Chondrocyte (in vitro differentiated cells): ENCODE results near the gene SLC22A3. TPM values are rescaled to one million over a fixed set of nuclear protein-coding genes. Genes with fewer than 3 reads are reported as not detected.
"Not testable (repeated sequence)": the region's sequence is repeated elsewhere in the genome, so short reads cannot be mapped to it uniquely, and the experiment has no call there.

Source experiments
- DNase-seq: peaks from one replicate; pipeline ENCODE4 v3.0.0; 2021; ENCODE audit warnings: mixed read lengths, low spot score
- H3K27ac Mint-ChIP-seq: one replicate; pipeline ENCODE4 v1.8.0; 2021; ENCODE audit warnings: mild to moderate bottlenecking, moderate library complexity, mixed read lengths; ENCODE audit not compliant: unreplicated experiment
- H3K27me3 Mint-ChIP-seq: 2 replicates; pipeline ENCODE4 v1.8.0; 2021; ENCODE audit warnings: low read depth, mixed read lengths
- H3K36me3 Mint-ChIP-seq: 2 replicates; pipeline ENCODE4 v1.8.0; 2021; ENCODE audit warnings: low read depth, mixed read lengths
- H3K4me1 Mint-ChIP-seq: 2 replicates; pipeline ENCODE4 v1.8.0; 2021; ENCODE audit warnings: low read depth, mild to moderate bottlenecking, mixed read lengths
- H3K4me3 Mint-ChIP-seq: one replicate; pipeline ENCODE4 v1.8.0; 2021; ENCODE audit warnings: mild to moderate bottlenecking, moderate library complexity, mixed read lengths; ENCODE audit not compliant: unreplicated experiment
- H3K9me3 Mint-ChIP-seq: 2 replicates; pipeline ENCODE4 v1.8.0; 2021; ENCODE audit warnings: low read depth, mixed read lengths
- CTCF ChIP-seq: fragments of 200-600 bp; sonication (generic); IDR thresholded peaks from 2 replicates; pipeline ENCODE4 v1.5.0; 2021; ENCODE audit warnings: antibody characterized with exemption, mild to moderate bottlenecking, moderate library complexity
- total RNA-seq: library from RNA; stranded (reverse); gene quantifications from 3 replicates; pipeline ENCODE4 v1.2.1, GENCODE V29; 2021

The SLC22A3 gene
- total RNA-seq, 1 donor from 2014 or later = 1.6 TPM

GRCh38 chr6:160362556-160362955 is 14.4 kb downstream of the SLC22A3 start:
- H3K36me3 Mint-ChIP-seq = no peaks in the 10 kb centered on the region
- no peak for TF ChIP-seq CTCF
- no peaks in the 10 kb centered on the region for H3K4me1 Mint-ChIP-seq
- H3K4me3 Mint-ChIP-seq = no peak overlapping the region
- H3K27me3 Mint-ChIP-seq = peaks cover 21% of the 10 kb centered on the region
- H3K9me3 Mint-ChIP-seq = no peaks in the 10 kb centered on the region
- H3K27ac Mint-ChIP-seq = no peak overlapping the region
- DNase-seq = no peak

- Mint-ChIP-seq H3K27ac (no peak overlapping the region), H3K27me3 (peaks cover 16% of the 10 kb centered on the region), H3K36me3 (no peaks in the 10 kb centered on the region), H3K4me3 (no peak overlapping the region), H3K9me3 (no peaks in the 10 kb centered on the region), H3K4me1 (no peaks in the 10 kb centered on the region)
- TF ChIP-seq CTCF = no peak
- DNase-seq = peak; percentile 74
These were observed 15.1 kb downstream of the SLC22A3 start for GRCh38 chr6:160363016-160363996.

- no peak for DNase-seq
- Mint-ChIP-seq H3K27ac (no peak overlapping the region), H3K4me3 (no peak overlapping the region), H3K27me3 (peaks cover 18% of the 10 kb centered on the region), H3K9me3 (peaks cover 5% of the 10 kb centered on the region), H3K36me3 (no peaks in the 10 kb centered on the region), H3K4me1 (no peaks in the 10 kb centered on the region)
- no peak for TF ChIP-seq CTCF
These were observed 16.9 kb downstream of the SLC22A3 start for GRCh38 chr6:160365117-160365516.

GRCh38 chr6:160367798-160368547 is 19.8 kb downstream of the SLC22A3 start:
- H3K9me3 Mint-ChIP-seq = peaks cover 12% of the 10 kb centered on the region
- peaks cover 15% of the 10 kb centered on the region for H3K27me3 Mint-ChIP-seq
- no peak overlapping the region for H3K4me3 Mint-ChIP-seq
- TF ChIP-seq CTCF = no peak
- no peaks in the 10 kb centered on the region for H3K36me3 Mint-ChIP-seq
- no peak overlapping the region for H3K27ac Mint-ChIP-seq
- no peaks in the 10 kb centered on the region for H3K4me1 Mint-ChIP-seq
- DNase-seq = no peak

- no peak overlapping the region for H3K27ac Mint-ChIP-seq
- no peak overlapping the region for H3K4me3 Mint-ChIP-seq
- no peak for TF ChIP-seq CTCF
- DNase-seq = no peak
- H3K4me1 Mint-ChIP-seq = no peaks in the 10 kb centered on the region
- H3K9me3 Mint-ChIP-seq = peaks cover 13% of the 10 kb centered on the region
- no peaks in the 10 kb centered on the region for H3K36me3 Mint-ChIP-seq
- H3K27me3 Mint-ChIP-seq = peaks cover 20% of the 10 kb centered on the region
These were observed 20.5 kb downstream of the SLC22A3 start for GRCh38 chr6:160368670-160369069.

- peaks cover 20% of the 10 kb centered on the region for H3K27me3 Mint-ChIP-seq
- H3K36me3 Mint-ChIP-seq, DNase-seq, H3K27ac Mint-ChIP-seq, H3K4me1 Mint-ChIP-seq, H3K4me3 Mint-ChIP-seq: not testable (repeated sequence)
- peaks cover 13% of the 10 kb centered on the region for H3K9me3 Mint-ChIP-seq
These were observed 25.4 kb downstream of the SLC22A3 start for GRCh38 chr6:160373601-160374000.
